ENCODE data around the gene THAP11.

THAP11 gene

GRCh38 chr16:67841816-67842508, at the start of gene THAP11:
Gene THAP11, plus strand, starts transcription at chr16:67842320. Its CDS starts 235 bp downstream, at chr16:67842555.
- DNase-seq = peak; percentile 95

GRCh38 chr16:67796099-67796718, 45.9 kb upstream of the THAP11 start:
- no peak for DNase-seq

- no peak for DNase-seq
Measured at GRCh38 chr16:67800338-67800926, 41.7 kb upstream of the THAP11 start.

DNA sequence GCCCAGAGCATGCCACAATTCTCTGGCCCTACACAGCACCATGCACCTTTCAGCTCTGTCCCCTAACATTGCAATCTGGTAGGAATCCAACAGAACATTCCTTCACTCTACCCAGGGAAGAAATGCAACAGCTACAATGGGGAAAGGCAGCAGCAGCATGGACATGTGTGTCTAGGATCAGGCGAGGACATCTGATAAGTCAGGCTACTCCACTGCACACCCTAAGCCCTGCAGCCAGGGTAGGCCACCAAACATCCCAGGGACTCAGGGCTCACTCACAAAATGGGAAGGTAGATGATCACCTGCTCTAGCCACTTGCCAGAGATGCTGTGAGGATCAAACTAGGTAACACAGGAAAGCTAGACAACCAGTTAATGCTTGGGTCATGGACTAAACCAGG, 40.9 kb upstream of the THAP11 start:
- no peak for DNase-seq

DNA sequence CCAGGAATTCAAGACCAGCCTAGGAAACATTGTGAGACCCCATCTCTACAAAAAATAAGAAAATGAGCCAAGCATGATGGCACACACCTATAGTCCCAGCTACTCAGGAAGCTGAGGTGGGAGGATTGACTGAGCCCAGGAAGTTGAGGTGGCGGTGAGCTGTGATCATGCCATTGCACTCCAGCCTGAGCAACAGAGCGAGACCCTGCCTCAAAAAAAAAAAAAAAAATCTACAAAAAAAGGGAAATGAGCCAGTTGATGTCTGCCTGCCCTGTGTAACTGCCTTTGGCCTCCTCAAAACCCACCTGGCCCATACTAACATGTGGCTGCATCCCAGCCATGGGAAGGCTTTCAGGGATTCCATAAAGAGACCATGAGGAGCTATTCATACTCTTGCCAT, 40.2 kb upstream of the THAP11 start:
- DNase-seq = peak; percentile 23

DNA sequence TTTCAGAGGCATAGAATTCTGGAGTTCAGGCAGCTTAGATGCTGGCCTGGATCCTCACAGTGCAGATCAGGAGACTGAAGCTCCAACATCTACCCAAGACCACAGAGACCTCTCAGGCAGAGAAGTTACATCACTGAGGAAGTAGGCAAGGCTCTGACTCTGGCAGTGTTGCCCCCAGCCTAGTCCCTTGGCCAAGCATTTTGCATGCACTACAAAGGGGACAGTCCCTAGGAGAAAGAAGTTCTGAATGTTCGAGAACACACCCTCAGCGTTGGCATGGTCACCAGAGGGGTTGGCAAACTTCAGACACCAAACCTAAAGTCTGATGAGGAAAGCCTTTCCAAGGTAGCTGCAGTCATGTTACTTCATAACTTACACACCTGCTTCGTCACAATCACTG, 38.2 kb upstream of the THAP11 start:
- DNase-seq = no peak

DNA sequence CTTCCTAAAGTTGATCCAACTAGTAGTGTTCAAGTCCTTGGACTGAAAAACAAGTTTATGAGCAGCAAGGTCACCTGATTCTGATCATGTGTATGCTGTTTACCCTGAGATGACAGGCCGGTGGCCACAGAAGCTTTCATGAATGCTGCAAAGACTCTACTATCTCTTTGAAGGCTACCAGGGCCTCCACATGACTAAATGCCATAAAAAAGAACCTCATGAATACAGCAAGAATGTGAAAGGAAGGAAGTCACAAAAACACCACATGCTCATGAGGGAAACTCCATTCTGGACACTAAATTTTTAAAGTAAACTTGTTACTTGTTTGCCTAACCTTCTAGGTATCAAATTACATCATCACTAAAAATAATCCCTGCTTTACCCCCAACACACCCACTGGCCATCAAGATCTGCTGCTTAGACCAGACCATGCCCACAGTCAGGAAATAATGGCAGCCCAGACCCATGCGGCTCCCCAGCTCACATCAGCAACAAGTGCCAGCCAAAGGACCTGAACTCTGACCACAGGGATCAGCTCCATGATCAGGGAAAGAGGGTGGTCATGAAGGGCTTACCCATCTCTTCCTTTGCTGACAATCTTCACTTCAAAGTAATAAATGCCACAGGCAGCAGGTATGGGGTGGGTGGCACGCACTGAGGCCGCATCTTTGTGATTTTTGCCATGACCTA, 37.1 kb upstream of the THAP11 start:
- DNase-seq = no peak

DNA sequence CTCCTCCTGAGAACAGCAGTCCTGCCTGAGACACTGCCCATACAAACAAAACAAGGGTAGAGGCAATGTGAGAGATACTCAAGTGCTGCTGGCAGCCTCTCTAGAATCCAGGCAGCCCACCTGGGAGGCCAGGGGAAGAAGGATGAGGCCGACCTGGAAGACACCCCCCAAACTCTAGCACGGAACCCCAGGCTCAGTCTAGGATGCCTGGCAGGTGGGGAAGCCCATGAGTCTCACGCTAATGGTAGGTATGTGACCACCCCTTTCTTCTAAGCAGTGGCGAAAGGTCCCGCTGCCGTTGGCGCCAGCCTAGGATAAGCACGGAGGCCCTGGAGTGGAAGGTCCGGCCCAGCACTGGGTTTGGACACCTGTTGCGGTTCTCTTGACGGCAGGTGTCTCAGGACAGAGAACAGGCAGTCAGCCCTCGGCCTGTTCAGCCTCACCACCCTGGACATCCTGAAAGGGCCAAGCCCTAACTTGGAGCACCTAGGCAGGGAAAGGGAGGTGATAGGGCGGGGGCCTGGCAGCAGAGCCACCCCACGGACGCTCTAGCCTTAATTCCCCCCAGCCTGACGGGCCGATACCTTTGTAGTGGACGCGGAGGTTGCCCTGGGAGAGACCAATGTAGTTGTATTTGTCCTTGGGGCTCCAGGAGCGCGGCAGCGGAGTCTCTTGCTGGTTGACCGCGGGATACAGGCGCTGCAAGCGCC, 36.2 kb upstream of the THAP11 start:
- DNase-seq = no peak

GRCh38 chr16:67806428-67807147, 35.5 kb upstream of the THAP11 start, which contains the start of the genes RANBP10 and TSNAXIP1:
Gene RANBP10, minus strand, starts transcription at chr16:67806560. Its CDS starts 24 bp downstream, at chr16:67806536.
Gene TSNAXIP1, plus strand, starts transcription at chr16:67806889. Its CDS starts 261 bp downstream, at chr16:67807150.
- peak; percentile 97 for DNase-seq

- no peak for DNase-seq
Measured at GRCh38 chr16:67807148-67807682, 34.9 kb upstream of the THAP11 start.

GRCh38 chr16:67811899-67812298, 30.2 kb upstream of the THAP11 start:
- DNase-seq = no peak

- DNase-seq = no peak
Measured at GRCh38 chr16:67814567-67814966, 27.6 kb upstream of the THAP11 start.

- DNase-seq = no peak
Measured at GRCh38 chr16:67820608-67821259, 21.4 kb upstream of the THAP11 start.

- no peak for DNase-seq
Measured at GRCh38 chr16:67822511-67822910, 19.6 kb upstream of the THAP11 start.

GRCh38 chr16:67825119-67825518, 17.0 kb upstream of the THAP11 start:
- no peak for DNase-seq

GRCh38 chr16:67825906-67826305, 16.2 kb upstream of the THAP11 start:
- DNase-seq = no peak

DNA sequence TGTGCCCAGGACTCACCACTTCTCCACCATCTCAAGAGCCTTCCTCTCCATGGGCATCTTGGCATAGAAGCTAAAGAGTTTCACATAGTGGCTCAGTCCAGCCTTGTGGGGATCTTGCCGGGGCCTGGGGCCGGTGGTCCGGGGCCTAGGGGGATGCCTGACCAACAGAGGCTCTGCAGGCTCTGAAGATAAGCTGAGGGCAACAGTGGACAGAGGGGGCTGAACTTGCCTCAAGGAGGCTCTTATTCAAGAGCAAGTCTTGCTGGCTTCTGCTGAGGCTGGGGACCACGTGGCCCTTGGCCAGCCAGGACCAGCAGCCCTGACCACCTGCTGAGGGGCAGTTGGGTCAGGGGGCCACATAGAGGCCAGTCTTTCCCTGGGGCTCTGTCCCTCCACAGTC, 13.5 kb upstream of the THAP11 start:
- no peak for DNase-seq

DNA sequence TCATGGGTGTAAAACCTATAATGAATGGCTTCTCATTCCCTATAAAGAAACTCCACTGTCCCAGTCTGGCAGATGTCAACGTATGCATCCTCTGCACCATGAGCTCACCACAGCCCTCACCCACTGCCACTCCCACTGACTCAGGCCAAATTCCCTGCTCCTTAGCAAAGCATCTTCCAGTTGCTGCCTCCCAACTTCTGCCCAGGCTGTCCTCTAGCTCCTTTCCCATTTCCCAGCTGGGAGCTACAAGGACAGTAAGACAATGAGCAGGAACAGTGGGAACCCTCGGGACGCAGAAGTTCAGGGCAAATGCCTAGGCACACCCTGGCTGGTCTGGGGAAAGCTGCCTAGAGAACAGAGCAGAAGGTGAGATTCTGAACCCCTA, 9.1 kb upstream of the THAP11 start:
- no peak for DNase-seq

DNA sequence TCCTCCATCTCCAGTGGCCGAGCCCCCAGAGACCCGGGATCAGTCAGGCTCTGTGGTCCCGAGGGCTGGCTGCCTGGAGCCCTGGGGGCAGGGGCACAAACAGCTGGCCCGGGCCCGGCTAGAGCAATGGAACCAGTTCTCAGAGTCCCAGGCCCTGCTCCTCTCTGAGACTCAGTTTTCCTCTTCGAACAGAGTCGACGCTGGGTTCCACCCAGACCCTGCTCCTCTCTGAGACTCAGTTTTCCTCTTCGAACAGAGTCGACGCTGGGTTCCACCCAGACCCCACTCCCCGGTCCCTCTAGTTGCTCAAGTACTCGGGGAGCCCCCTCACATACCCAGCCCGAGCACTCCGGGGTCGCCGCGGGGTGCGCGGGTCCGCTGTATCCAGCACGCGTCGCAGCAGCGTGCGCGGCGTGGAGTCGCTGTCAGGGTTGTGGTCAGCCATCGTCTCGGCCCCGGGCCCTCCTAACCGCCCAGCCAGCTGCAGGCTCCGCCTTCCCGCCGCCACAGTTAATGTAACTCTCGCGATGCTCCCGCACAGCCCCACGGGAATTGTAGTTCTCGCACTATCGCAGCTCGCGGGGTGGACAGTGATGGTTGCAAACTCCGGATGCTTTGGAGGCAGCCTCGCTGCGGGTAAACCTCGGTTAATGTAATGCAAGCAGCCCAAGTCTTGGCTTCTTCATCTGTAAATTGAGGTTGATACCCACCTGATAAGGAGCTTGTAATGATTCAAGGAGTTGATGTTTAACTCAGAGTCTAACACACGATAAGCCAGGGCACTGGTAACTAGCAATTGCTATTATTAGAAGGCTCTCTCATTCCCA, 8.5 kb upstream of the THAP11 start:
- DNase-seq = peak; percentile 94

GRCh38 chr16:67834242-67834614, 7.9 kb upstream of the THAP11 start:
- DNase-seq = no peak
